Heart left ventricle (tissue), 13 donors: ENCODE measurements around the gene NUDCD3.

Experiments
- CTCF ChIP-seq, 12 donors: fragments of 200-600 bp; sonication (generic) in 4 of 12; IDR thresholded peaks; one replicate each; pipeline versions ENCODE4 v1.5.0 to v1.8.0; 2018 to 2022; ENCODE audit warnings: antibody characterized with exemption in 12 of 12, mild to moderate bottlenecking in 5 of 12
- POLR2A ChIP-seq, 2 donors: fragments of 450-650 bp; IDR thresholded peaks; one replicate each; pipeline ENCODE4 v1.6.1; 2017; ENCODE audit warnings: antibody characterized with exemption in 2 of 2, mild to moderate bottlenecking in 2 of 2, moderate library complexity in 2 of 2
- donor health status: ischemic (EF 13 %, LVEDD 7.1; RV severe dilation, severe dysfunction).
- donor health status: DM: no; HTN: yes; CAD: no.
- donor health status: DM: no; HTN: no; CAD: no.
- donor health status: ischemic (EF 25% LVEDD 6.9; RV normal size, moderate dysfunction).
- donor health status: ischemic (EF 25% LVEDD 5.7; RV mildly dilated, moderate dysfunction).
- donor health status: ischemic (EF 35%, LVEDD 5.7; RV mildly dilated, moderate dysfunction).
- donor health status: nonischemic (EF 11% LVEDD 7.7; RV severe dilation, severe dysfunction).
- donor health status: DM: yes; HTN: yes; CAD: no.
- donor health status: PGD.
- donor health status: ischemic (EF 29% LVEDD 5.4; RV normal size, mild dysfunction).
- donor health status: nonischemic (EF 23%, LVEDD 6.1; RV moderate dilation, normal function).

DNA sequence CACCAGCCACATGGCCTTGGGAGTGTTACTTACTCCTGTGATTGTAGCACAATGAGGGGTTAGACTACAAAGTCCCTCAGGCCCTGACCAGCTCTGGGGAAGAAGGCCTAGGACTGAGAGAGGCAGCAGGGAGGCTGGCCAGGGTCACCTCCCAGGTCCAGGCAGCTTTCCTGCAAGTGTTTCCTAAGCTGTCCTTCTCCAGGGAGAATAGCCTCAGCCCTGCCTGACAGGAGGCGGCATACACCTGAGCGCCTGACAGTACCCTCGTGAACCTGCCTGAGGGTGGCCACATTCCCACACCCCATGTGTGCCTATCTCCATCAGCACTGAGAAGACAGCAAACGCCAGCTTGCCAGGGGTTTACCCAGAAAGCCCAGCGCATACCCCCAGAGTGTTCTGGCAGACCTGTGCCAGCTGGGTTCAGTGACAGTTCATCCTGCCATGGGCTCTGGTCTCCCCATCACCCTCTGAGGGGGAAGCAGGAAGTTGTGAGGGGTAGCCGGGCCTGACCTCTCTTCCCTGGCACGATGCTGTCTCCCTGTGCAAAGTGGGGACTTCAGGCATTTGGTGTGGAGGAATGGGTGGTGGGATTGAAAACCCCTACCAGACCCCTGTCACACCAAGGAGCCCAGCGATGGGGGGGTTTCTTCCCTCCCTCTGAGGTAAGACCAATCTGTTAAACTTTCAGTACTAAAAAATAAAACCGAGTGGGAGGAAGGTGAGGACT is 108.8 kb downstream of the NUDCD3 start:
- no peak for TF ChIP-seq CTCF (IDR thresholded peaks at IDR 0.05)
- TF ChIP-seq POLR2A (IDR thresholded peaks at IDR 0.05) = no peak
